GM21723 (cell line): ENCODE results near the gene NACAD.
"Not testable (repeated sequence)": the region's sequence is repeated elsewhere in the genome, so short reads cannot be mapped to it uniquely, and the experiment has no call there.

Experiments used
- ATAC-seq: cut with Tn5 transposase; IDR thresholded peaks from one replicate; pipeline ENCODE4 v1.9.1; 2021; ENCODE audit warnings: mild to moderate bottlenecking, moderate library complexity; ENCODE audit not compliant: unreplicated experiment

NACAD gene

GRCh38 chr7:45114926-45115325, 26.2 kb upstream of the NACAD start:
- no peak for ATAC-seq

DNA sequence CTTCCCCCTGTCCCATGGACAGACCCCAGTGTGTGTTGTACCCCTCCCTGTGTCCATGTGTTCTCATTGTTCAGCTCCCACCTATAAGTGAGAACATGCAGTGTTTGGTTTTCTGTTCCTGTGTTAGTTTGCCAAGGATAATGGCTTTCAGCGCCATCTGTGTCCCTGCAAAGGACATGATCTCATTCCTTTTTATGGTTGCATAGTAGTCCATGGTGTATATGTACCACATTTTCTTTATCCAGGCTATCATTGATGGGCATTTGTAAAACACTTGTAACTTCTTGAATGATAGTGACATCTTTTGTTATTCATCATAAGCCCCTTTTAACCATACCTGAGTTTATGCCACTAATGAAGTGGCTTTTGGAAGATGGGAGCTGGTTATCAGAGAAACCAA, 25.5 kb upstream of the NACAD start:
- not testable (repeated sequence) for ATAC-seq

DNA sequence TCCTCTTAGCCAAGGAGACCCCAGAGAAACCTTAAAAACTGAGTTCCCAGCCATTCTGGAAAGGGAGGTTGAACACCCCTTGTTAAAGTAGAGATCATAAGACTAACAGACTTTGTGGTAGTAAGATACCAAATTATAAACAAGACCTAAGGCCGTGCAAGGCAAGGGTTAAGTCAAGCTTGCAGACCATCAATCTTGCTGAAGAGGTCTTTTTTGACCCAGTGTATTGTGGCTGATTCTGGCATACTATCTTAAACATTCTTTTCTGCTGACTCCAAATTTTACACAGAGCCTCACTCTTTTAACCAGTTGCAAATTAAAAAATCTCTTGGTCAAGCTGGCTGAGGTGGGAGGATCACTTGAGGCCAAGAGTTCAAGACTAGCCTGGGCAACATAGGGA, 23.9 kb upstream of the NACAD start:
- no peak for ATAC-seq

- ATAC-seq, result peak; percentile 97
Measured at GRCh38 chr7:45111298-45112223, 22.8 kb upstream of the NACAD start, which contains the start of gene TBRG4. Gene TBRG4 (minus strand): TSS chr7:45111697. CDS start chr7:45109237, 2,460 bp downstream.

DNA sequence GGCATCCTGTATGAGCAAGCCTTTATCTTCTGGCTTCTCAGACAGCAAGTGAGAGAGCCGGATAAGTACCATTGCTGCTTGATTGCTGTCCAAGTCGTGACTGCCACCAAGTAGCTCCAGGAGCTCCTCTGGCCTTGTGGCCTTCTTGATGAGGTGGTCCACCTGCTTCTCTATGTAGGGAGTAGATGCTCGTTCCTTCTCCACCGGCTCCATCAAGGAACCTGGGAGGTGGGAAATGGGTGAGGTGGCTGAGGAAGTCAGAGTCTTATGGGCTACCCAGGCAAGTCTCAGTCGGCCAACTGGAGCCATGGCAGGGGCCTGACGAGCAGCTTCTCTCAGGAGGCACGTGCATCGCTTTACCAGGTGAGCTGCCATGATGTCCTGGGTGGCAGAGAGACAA, 20.1 kb upstream of the NACAD start:
- no peak for ATAC-seq

DNA sequence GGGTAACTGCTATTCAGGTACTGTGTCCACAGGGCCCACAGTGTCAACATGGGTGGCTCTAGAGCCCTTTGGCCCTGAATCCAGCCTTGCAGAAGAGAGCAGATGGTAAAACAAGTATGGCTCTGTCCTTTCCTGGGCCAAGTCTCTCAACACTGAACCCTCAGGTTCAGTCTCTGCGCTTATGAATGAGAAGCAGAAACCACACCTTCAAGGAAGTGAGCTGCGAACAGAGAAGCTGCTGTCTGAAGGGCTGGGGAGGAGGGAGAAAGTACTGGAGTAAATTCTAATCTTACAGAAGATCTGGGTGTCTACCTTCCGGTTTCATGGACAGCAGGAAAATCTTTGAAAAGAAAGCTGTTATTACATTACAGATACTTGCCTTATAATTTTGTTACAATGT, 18.6 kb upstream of the NACAD start:
- ATAC-seq, result no peak

DNA sequence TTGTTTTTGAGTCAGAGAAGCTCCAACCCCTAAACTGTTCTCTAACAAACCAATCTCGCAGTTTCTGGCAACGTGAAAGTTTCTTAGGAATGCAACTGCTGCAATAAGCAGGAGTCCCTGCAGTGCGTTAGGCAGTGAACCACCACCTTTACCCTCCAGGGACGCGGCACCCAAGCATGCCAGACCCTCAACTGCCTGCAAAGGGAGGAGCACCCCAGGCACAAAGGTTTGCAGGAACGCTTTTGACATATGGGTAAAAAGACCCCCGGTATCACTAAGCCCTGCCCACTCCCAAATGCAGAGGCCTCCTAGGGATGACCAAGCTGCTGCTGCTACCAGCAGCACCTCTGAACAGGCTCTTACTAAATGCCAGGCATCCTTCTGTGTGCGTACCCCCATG, 18.1 kb upstream of the NACAD start:
- ATAC-seq, result no peak

- no peak for ATAC-seq
Measured at GRCh38 chr7:45105588-45106188, 16.9 kb upstream of the NACAD start.

GRCh38 chr7:45104844-45105587, 16.2 kb upstream of the NACAD start:
- no peak for ATAC-seq

GRCh38 chr7:45103958-45104843, 15.4 kb upstream of the NACAD start:
- no peak for ATAC-seq

- ATAC-seq, result no peak
Measured at GRCh38 chr7:45102785-45103712, 14.3 kb upstream of the NACAD start.

GRCh38 chr7:45101748-45102147, 13.0 kb upstream of the NACAD start:
- ATAC-seq, result no peak

- no peak for ATAC-seq
Measured at GRCh38 chr7:45100761-45101480, 12.2 kb upstream of the NACAD start.

DNA sequence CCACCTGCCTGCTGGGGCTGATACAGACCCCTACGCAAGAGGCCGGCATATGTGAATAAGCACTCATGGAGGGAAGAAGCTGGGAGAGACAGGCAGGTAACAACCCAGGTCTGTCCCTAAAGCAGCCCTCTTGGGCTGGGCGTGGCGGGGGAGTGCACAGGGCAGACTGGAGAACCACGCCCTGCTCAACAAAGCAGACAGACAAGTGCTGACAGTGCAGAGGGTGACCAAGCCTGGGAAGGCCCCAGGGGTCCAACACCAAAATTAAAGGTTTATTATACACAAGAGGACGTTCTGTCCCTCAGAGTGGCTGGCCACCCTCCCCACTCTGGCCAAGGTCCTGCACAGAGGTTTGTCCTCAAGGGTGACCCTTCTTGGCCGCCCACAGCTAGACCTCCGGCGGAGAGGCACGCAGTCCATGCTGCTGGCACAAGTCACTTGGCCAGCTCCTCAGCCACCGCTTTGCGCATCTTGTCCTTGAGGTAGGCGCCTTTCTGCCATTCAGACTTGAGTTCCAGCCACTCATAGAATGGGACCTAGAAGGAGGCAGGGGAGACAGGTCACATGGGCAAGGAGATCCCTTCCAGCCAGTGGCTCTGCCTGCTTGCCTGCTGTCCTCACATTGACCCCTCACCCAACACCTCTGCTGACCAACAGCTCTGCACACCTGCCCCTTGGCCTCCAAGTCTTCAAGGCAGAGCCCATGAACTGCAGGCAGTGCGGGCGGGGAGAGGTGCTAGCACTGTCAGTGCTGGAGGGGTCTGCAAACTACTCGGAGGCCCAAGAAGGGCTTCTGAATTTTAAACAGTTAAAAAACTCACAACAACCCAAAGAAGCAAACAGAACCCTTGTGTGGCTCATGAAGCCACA, 11.4 kb upstream of the NACAD start:
- no peak for ATAC-seq

GRCh38 chr7:45098983-45099839, 10.4 kb upstream of the NACAD start:
- ATAC-seq, result no peak

DNA sequence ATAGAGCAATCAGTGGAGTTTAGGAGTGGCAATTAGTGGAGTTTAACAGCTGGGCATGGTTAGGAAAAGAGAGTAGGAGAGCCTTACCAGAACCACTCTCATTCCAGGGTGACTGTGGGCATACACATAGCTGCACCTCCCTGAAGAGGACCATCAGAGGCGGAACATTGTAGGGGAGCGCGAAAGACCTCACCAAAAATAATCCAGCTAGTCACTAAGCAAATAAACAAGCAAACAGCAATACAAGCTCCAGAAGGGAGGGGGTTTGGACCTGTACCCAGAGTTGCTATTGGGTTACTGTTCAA, 4.1 kb upstream of the NACAD start:
- ATAC-seq, result no peak
